Lower leg skin (tissue), 3 donors: ENCODE data around the gene CCDC92.

Experiments
- CTCF ChIP-seq, 3 donors: fragments of 450-650 bp; IDR thresholded peaks; one replicate each; pipeline ENCODE4 v1.5.1; 2016; ENCODE audit warnings: antibody characterized with exemption in 3 of 3, mild to moderate bottlenecking in 3 of 3, moderate library complexity in 2 of 3
- POLR2A ChIP-seq, 2 donors: fragments of 450-650 bp; IDR thresholded peaks; one replicate each; pipeline ENCODE4 v1.6.1; 2016 to 2017; ENCODE audit warnings: antibody characterized with exemption in 2 of 2, mild to moderate bottlenecking in 1 of 2, moderate library complexity in 1 of 2

DNA sequence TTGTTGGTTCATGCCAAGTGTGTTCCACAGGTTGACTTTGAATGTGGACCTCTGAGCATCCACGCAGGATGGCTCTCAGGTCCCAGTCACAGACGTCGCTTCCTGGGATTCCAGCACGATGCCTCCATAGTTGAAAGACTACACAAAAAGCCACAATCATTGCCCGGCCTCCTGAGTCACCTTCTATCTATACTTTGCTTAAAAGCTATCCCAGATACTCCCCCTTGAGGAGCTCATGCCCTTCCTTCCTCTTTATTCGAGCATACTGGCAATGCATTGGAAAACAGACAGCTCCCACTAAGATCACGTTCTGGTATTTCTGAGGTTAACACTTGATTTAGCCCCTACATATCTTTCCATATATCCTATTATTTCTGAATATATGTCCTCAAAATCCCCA lies 40.4 kb upstream of the CCDC92 start:
- no peak for TF ChIP-seq CTCF (IDR thresholded peaks at IDR 0.05)
- no peak for TF ChIP-seq POLR2A (IDR thresholded peaks at IDR 0.05)
